Heart left ventricle (tissue), 16 donors: Measurements from ENCODE around the gene TAF12. TPM values are rescaled to one million over a fixed set of nuclear protein-coding genes. Genes with fewer than 3 reads are reported as not detected.
"Not testable (repeated sequence)": the region's sequence is repeated elsewhere in the genome, so short reads cannot be mapped to it uniquely, and the experiment has no call there.

Source experiments
- ATAC-seq, 4 donors: fragments of 200-7000 bp; cut with Tn5 transposase; one replicate each; pipeline ENCODE4 v1.9.1; 2020 to 2022; ENCODE audit warnings: moderate library complexity in 4 of 4, mild to moderate bottlenecking in 3 of 4, moderate number of reproducible peaks in 1 of 4
- DNase-seq, 5 donors: peaks; one replicate each; pipeline ENCODE4 v3.0.0-alpha.2; 2020
- H3K27ac ChIP-seq, 12 donors: fragments of 200-600 bp; sonication (generic) in 4 of 12; one replicate each; pipeline versions ENCODE4 v1.5.0 to v1.8.0; 2016 to 2022; ENCODE audit warnings: mild to moderate bottlenecking in 2 of 12
- H3K27me3 ChIP-seq, 9 donors: fragments of 200-600 bp; sonication (generic) in 2 of 9; one replicate each; pipeline versions ENCODE4 v1.5.1 to v1.8.0; 2016 to 2022; ENCODE audit warnings: mild to moderate bottlenecking in 3 of 9
- H3K36me3 ChIP-seq, 9 donors: fragments of 200-600 bp; sonication (generic) in 2 of 9; one replicate each; pipeline versions ENCODE4 v1.5.0 to v1.8.0; 2018 to 2022; ENCODE audit warnings: mild to moderate bottlenecking in 2 of 9
- H3K4me1 ChIP-seq, 12 donors: fragments of 200-600 bp; sonication (generic) in 4 of 12; one replicate each; pipeline versions ENCODE4 v1.5.0 to v1.8.0; 2016 to 2022; ENCODE audit warnings: mild to moderate bottlenecking in 3 of 12
- H3K4me3 ChIP-seq, 12 donors: fragments of 200-600 bp; sonication (generic) in 4 of 12; one replicate each; pipeline versions ENCODE4 v1.5.0 to v1.8.0; 2017 to 2022; ENCODE audit warnings: mild to moderate bottlenecking in 9 of 12, moderate library complexity in 4 of 12
- H3K9me3 ChIP-seq, 12 donors: fragments of 200-600 bp; sonication (generic) in 4 of 12; one replicate each; pipeline versions ENCODE4 v1.5.0 to v1.8.0; 2016 to 2022; ENCODE audit warnings: mild to moderate bottlenecking in 1 of 12
- POLR2A ChIP-seq, 2 donors: fragments of 450-650 bp; IDR thresholded peaks; one replicate each; pipeline ENCODE4 v1.6.1; 2017; ENCODE audit warnings: antibody characterized with exemption in 2 of 2, mild to moderate bottlenecking in 2 of 2, moderate library complexity in 2 of 2
- WGBS, 4 donors: extraction: QIAGEN DNeasy Blood & Tissue Kit in 2 of 4; methylation state at CpG; one replicate each; pipeline versions ENCODE4 v1.1.5 to v1.1.7; 2013 to 2018; 5-methylcytosine and 5-hydroxymethylcytosine counted together
- intact Hi-C, 10 donors: fragments of 100-400 bp; cut with DNase I; formaldehyde crosslinking; loops; one replicate each; pipeline versions ENCODE4 v1.11.1 to v1.14.2; 2022
- polyA plus RNA-seq, 2 donors: library from polyadenylated mRNA; stranded (reverse); fragments of 200-250 nt; gene quantifications; one replicate each; pipeline ENCODE4 v1.2.3, GENCODE V29; 2013
- total RNA-seq, 9 donors: library from RNA; depleted of rRNA in 2 of 9; stranded (reverse); fragments of >200 nt in 2 of 9; fragmentation: NEBNext Ultra II Directional in 3 of 9; extraction: Animal tissue kit (Norgen Biotek cat#: 25700) in 3 of 9; gene quantifications; one replicate each; pipeline versions ENCODE4 v1.1.0 to v1.2.4, GENCODE V29; 2016 to 2023
- TF ChIP-seq, protein P1 (sequence below), 12 donors: fragments of 200-600 bp; sonication (generic) in 4 of 12; IDR thresholded peaks; one replicate each; pipeline versions ENCODE4 v1.5.0 to v1.8.0; 2018 to 2022; ENCODE audit warnings: antibody characterized with exemption in 12 of 12, mild to moderate bottlenecking in 5 of 12
- donor health status: ischemic (EF 13 %, LVEDD 7.1; RV severe dilation, severe dysfunction).
- donor health status: healthy with polysubstance abuse.
- donor health status: DM: no; HTN: yes; CAD: no.
- donor health status: DM: no; HTN: no; CAD: no.
- donor health status: ischemic (EF 25% LVEDD 6.9; RV normal size, moderate dysfunction).
- donor health status: ischemic (EF 25% LVEDD 5.7; RV mildly dilated, moderate dysfunction).
- donor health status: healthy.
- donor health status: DM: yes; HTN: yes; CAD: no.
- donor health status: ischemic (EF 35%, LVEDD 5.7; RV mildly dilated, moderate dysfunction).
- donor health status: nonischemic (EF 11% LVEDD 7.7; RV severe dilation, severe dysfunction).
- donor health status: DM: yes; HTN: yes; CAD: no.
- donor health status: PGD.
- donor health status: ischemic (EF 29% LVEDD 5.4; RV normal size, mild dysfunction).
- donor health status: nonischemic (EF 23%, LVEDD 6.1; RV moderate dilation, normal function).

TAF12 gene
- total and polyA plus RNA-seq, 11 donors, result 18.3 to 38.5 (median 21.9) TPM

DNA sequence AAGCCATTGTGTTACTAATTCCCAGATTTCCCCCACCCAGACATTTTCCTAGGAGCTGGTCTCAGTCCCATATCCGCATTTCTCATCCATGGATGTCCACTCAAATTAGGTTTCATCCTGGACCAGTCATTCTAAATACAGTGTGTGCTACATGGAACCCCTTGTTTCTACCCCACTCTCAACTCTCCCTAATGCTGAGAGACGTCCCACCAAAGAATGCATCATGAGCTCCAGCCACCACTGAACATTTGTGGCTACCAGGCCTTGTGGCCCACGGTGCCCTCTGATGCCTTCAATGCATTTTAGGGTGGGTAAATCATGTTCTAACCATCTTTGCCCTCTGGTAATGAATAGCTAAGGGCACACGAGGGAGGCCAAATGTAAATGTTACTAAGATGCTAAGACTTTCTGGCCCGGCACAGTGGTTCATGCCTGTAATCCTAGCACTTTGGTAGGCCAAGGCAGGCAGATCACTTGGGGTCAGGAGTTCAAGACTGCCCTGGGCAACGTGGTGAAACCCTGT, 64.1 kb downstream of the TAF12 start:
- Histone ChIP-seq H3K4me3 (no peak overlapping the region), H3K27ac (peak overlapping the region in 1 of 12 donors; percentile 46), H3K36me3 (peaks cover 0 to 70% (median 54%) of the 10 kb centered on the region in 9 donors), H3K27me3 (no peaks in the 10 kb centered on the region), H3K9me3 (no peaks in the 10 kb centered on the region), H3K4me1 (peaks cover 0 to 52% (median 21%) of the 10 kb centered on the region in 12 donors)
- intact Hi-C loops, result no loop called here
- DNase-seq (no peak), ATAC-seq (no peak)
- 80 to 89% (median 85%) methylated on average over 5 to 6 of the region's 6 CpGs for WGBS, 4 donors
- TF ChIP-seq POLR2A (IDR thresholded peaks at IDR 0.05), result no peak
- TF ChIP-seq, protein P1, sequence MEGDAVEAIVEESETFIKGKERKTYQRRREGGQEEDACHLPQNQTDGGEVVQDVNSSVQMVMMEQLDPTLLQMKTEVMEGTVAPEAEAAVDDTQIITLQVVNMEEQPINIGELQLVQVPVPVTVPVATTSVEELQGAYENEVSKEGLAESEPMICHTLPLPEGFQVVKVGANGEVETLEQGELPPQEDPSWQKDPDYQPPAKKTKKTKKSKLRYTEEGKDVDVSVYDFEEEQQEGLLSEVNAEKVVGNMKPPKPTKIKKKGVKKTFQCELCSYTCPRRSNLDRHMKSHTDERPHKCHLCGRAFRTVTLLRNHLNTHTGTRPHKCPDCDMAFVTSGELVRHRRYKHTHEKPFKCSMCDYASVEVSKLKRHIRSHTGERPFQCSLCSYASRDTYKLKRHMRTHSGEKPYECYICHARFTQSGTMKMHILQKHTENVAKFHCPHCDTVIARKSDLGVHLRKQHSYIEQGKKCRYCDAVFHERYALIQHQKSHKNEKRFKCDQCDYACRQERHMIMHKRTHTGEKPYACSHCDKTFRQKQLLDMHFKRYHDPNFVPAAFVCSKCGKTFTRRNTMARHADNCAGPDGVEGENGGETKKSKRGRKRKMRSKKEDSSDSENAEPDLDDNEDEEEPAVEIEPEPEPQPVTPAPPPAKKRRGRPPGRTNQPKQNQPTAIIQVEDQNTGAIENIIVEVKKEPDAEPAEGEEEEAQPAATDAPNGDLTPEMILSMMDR (IDR thresholded peaks at IDR 0.05), result no peak

DNA sequence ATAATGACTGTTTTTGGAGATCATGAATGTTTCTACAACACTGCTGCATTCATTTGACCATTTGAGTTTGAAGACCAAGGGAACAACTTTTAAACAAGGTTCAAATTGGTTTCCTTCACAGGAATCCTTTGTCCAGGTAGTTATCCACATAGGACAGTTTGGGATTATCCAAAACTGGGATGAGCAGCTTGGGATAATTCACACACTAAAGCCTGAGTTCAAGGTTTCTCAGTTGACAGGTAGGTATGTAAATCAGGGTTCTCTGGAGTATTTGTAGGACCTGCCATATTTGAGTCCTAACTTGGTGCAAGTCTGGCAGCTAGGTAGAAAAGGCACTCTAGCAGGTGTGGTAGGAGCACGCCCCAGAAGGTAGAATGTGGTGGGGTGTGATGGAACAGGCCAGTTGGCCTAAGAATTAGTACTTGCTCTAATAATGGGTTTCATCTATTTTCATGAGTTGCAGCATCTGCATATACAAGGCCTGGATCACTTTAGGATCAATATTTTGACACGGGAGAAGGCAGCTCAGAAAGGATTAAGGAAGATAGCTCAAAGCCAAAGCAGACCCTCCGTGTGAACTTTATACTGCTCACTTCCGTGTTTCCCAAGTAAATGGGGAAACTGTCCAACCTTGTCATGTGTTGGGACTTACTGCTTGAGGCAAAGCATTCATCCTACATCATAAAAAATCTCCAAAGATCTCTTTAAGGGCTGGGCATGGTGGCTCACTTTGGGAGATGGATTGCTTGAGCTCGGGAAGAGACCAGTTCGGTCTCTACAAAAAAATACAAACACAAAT, 64.9 kb downstream of the TAF12 start:
- Histone ChIP-seq H3K4me1 (peaks cover 0 to 49% (median 20%) of the 10 kb centered on the region in 12 donors), H3K27ac (peak overlapping the region in 1 of 12 donors; percentile 46), H3K27me3 (no peaks in the 10 kb centered on the region), H3K9me3 (no peaks in the 10 kb centered on the region), H3K4me3 (no peak overlapping the region), H3K36me3 (peaks cover 0 to 78% (median 62%) of the 10 kb centered on the region in 9 donors)
- TF ChIP-seq POLR2A (IDR thresholded peaks at IDR 0.05), result no peak
- TF ChIP-seq, protein P1 (IDR thresholded peaks at IDR 0.05), result no peak
- 76 to 86% (median 81%) methylated on average over 6 of the region's 6 CpGs for WGBS, 4 donors
- ATAC-seq (no peak), DNase-seq (no peak)
- intact Hi-C loops, result no loop called here

DNA sequence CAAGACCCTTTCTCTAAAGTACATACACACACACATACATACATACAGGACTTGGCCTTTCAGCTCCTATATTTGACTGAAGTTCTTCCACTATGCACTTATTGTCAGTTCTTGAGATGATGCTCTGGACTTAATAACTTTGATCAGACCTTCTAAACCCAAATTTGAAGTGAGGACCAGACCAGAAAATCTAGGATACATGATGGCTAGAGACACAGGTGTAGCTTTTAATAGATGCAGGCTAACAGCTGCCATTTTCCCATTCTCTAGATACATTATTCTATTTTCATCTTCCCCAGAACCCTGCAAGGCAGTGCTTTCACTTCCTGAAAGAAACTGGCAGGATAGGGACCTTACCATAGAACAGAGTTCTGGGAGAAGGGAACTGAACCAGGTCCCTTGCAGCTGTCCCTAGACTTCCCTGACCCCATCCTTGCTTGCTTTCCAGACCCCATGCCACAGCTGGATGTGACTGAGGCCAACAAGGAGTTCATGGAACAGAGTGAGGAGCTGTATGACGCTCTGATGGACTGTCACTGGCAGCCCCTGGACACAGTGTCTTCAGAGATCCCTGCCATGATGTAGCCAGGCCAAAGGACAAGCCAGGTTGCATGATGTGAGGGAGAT, 65.7 kb downstream of the TAF12 start:
- H3K4me1 ChIP-seq, result peaks cover 0 to 41% (median 16%) of the 10 kb centered on the region in 12 donors
- no peak overlapping the region for H3K4me3 ChIP-seq
- intact Hi-C loops, result no loop called here
- TF ChIP-seq POLR2A (IDR thresholded peaks at IDR 0.05), result no peak
- TF ChIP-seq, protein P1 (IDR thresholded peaks at IDR 0.05), result no peak
- H3K9me3 ChIP-seq, result no peaks in the 10 kb centered on the region
- DNase-seq (no peak), ATAC-seq (no peak)
- no peaks in the 10 kb centered on the region for H3K27me3 ChIP-seq
- peaks cover 0 to 86% (median 70%) of the 10 kb centered on the region in 9 donors for H3K36me3 ChIP-seq
- WGBS, 4 donors, result 85 to 92% (median 88%) methylated on average over 1 of the region's 1 CpG
- H3K27ac ChIP-seq, result peak overlapping the region in 1 of 12 donors; percentile 46

DNA sequence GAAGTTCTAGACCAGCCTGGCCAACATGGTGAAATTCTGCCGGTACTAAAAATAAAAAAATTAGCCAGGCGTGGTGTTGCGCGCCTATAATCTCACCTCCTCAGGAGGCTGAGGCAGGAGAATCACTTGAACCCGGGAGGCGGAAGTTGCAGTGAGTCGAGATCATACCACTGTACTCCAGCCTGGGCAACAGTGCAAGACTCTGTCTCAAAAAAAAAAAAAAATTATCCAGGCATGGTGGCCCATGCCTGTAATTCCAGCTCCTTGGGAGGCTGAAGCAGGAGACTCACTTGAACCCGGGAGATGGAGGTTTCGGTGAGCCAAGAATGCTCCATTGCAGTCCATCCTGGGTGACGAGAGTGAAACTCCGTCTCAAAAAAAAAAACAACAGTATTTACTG, 69.3 kb downstream of the TAF12 start:
- TF ChIP-seq POLR2A (IDR thresholded peaks at IDR 0.05), result no peak
- TF ChIP-seq, protein P1 (IDR thresholded peaks at IDR 0.05), result no peak
- Histone ChIP-seq H3K27ac (no peak overlapping the region), H3K9me3 (no peaks in the 10 kb centered on the region), H3K27me3 (no peaks in the 10 kb centered on the region), H3K4me3 (no peak overlapping the region), H3K36me3 (peaks cover 0 to 98% (median 81%) of the 10 kb centered on the region in 9 donors), H3K4me1 (peaks cover 0 to 16% (median 0%) of the 10 kb centered on the region in 12 donors)
- ATAC-seq (no peak), DNase-seq (no peak)
- intact Hi-C loops, result no loop called here
- WGBS, 4 donors, result 97 to 99% (median 98%) methylated on average over 11 of the region's 11 CpGs

DNA sequence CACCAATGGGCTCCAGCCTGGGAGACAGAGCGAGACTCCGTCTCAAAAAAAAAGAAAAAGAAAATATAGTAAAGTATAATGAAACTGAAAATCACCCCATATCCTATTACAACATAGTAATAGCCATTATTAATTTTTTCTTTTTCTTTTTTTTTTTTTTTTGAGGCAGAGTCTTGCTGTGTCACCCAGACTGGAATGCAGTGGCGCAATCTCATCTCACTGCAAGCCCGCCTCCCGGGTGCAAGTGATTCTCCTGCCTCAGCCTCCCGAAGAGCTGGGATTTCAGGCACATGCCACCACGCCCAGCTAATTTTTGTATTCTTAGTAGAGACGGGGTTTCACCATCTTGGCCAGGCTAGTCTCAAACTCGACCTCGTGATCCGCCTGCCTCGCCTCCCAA, 70.0 kb downstream of the TAF12 start:
- H3K27ac ChIP-seq, H3K27me3 ChIP-seq, ATAC-seq, H3K4me3 ChIP-seq, intact Hi-C loops, DNase-seq, H3K9me3 ChIP-seq, H3K4me1 ChIP-seq: not testable (repeated sequence)
- peaks cover 0 to 98% (median 81%) of the 10 kb centered on the region in 9 donors for H3K36me3 ChIP-seq
- WGBS, 4 donors, result 90 to 93% (median 90%) methylated on average over 12 of the region's 12 CpGs
